Loucy (cell line): ENCODE results near the gene CRAMP1.

Experiments
- H2AFZ ChIP-seq: fragments of 200-600 bp; sonication (generic); 2 replicates; pipeline ENCODE4 v1.6.0; 2016; ENCODE audit warnings: antibody characterized with exemption, mild to moderate bottlenecking, low read length, moderate library complexity
- H3F3A ChIP-seq: fragments of 200-600 bp; 2 replicates; pipeline ENCODE4 v1.6.0; 2016; ENCODE audit warnings: antibody characterized with exemption, low read depth, mild to moderate bottlenecking
- H3K27me3 ChIP-seq: fragments of 200-600 bp; sonication (generic); 2 replicates; pipeline ENCODE4 v1.6.1; 2014; ENCODE audit warnings: low read length, mild to moderate bottlenecking; ENCODE audit not compliant: insufficient read depth, poor library complexity, severe bottlenecking
- H3K36me3 ChIP-seq: fragments of 200-600 bp; sonication (generic); 2 replicates; pipeline ENCODE4 v1.6.1; 2016; ENCODE audit warnings: low read length; ENCODE audit not compliant: insufficient read depth
- H3K4me1 ChIP-seq: fragments of 200-600 bp; sonication (generic); 2 replicates; pipeline ENCODE4 v1.5.1; 2014; ENCODE audit warnings: low read length, mild to moderate bottlenecking; ENCODE audit not compliant: insufficient read depth, poor library complexity, severe bottlenecking
- H3K4me2 ChIP-seq: fragments of 200-600 bp; sonication (generic); 2 replicates; pipeline ENCODE4 v1.6.0; 2014; ENCODE audit warnings: antibody characterized with exemption, low read length, low read depth, mild to moderate bottlenecking; ENCODE audit not compliant: poor library complexity, severe bottlenecking
- H3K4me3 ChIP-seq: fragments of 200-600 bp; sonication (generic); 2 replicates; pipeline ENCODE4 v1.5.1; 2014; ENCODE audit warnings: low read length, mild to moderate bottlenecking, mixed read lengths; ENCODE audit not compliant: poor library complexity, severe bottlenecking
- H3K79me2 ChIP-seq: fragments of 200-600 bp; sonication (generic); 2 replicates; pipeline ENCODE4 v1.6.1; 2014; ENCODE audit warnings: low read length; ENCODE audit not compliant: insufficient read depth
- H3K9ac ChIP-seq: fragments of 200-600 bp; sonication (generic); 2 replicates; pipeline ENCODE4 v1.6.0; 2014; ENCODE audit warnings: mild to moderate bottlenecking, low read depth, low read length, moderate library complexity; ENCODE audit not compliant: poor library complexity, severe bottlenecking
- H3K9me2 ChIP-seq: fragments of 200-600 bp; sonication (generic); replicated peaks from 2 replicates; pipeline ENCODE4 v1.6.1; 2016; ENCODE audit warnings: low read depth, low read length, mixed read lengths
- H3K9me3 ChIP-seq: fragments of 200-600 bp; sonication (generic); 2 replicates; pipeline ENCODE4 v1.6.1; 2014; ENCODE audit warnings: mild to moderate bottlenecking, antibody characterized with exemption, low read length, low read depth; ENCODE audit not compliant: insufficient read depth
- H4K20me1 ChIP-seq: fragments of 200-600 bp; sonication (generic); 2 replicates; pipeline ENCODE4 v1.6.0; 2014; ENCODE audit warnings: antibody characterized with exemption, low read length, mild to moderate bottlenecking; ENCODE audit not compliant: insufficient read depth, poor library complexity, severe bottlenecking
- CTCF ChIP-seq: fragments of 200-600 bp; sonication (generic); conservative IDR thresholded peaks from 2 replicates; pipeline ENCODE4 v1.5.1; 2014; ENCODE audit warnings: mild to moderate bottlenecking, antibody characterized with exemption, low read length
- EZH2phosphoT487 ChIP-seq: fragments of 200-600 bp; IDR thresholded peaks from 2 replicates; pipeline ENCODE4 v1.6.1; 2018; ENCODE audit warnings: antibody characterized with exemption, mild to moderate bottlenecking, moderate library complexity, borderline replicate concordance

Gene CRAMP1

GRCh38 chr16:1572673-1573072, 39.5 kb upstream of the CRAMP1 start:
- Histone ChIP-seq H3K4me3 (no peak overlapping the region), H3K36me3 (no peaks in the 10 kb centered on the region), H3F3A (no peaks in the 10 kb centered on the region), H3K9ac (no peak overlapping the region), H3K9me3 (no peaks in the 10 kb centered on the region), H4K20me1 (no peaks in the 10 kb centered on the region), H3K27me3 (no peaks in the 10 kb centered on the region), H3K9me2 (no peaks in the 10 kb centered on the region), H3K4me1 (no peaks in the 10 kb centered on the region), H3K4me2 (no peak overlapping the region), H3K79me2 (no peaks in the 10 kb centered on the region), H2AFZ (no peak overlapping the region)
- TF ChIP-seq EZH2phosphoT487, result no peak
- TF ChIP-seq CTCF, result no peak

DNA sequence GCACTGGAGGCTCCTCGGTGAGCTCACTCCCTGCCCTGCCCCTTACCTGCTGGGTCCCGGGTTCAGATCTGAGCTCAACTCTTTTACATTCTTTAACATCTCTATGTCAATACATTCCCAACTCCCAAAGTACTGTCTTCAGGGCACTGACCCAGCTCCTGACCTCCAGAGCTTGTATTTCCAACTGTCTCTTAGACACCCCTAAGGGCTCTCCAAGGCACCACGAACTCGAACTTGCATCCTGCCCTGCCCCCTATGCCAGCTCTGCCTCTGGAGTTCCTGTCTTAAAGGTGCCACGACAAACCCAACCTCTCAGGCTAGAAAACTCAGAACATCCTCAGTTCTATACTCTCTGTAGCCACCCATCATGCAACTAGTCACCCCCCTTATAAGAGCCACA, 38.9 kb upstream of the CRAMP1 start:
- Histone ChIP-seq H2AFZ (no peak overlapping the region), H4K20me1 (no peaks in the 10 kb centered on the region), H3K9me2 (no peaks in the 10 kb centered on the region), H3F3A (no peaks in the 10 kb centered on the region), H3K27me3 (no peaks in the 10 kb centered on the region), H3K4me2 (no peak overlapping the region), H3K4me1 (no peaks in the 10 kb centered on the region), H3K79me2 (no peaks in the 10 kb centered on the region), H3K9me3 (no peaks in the 10 kb centered on the region), H3K4me3 (no peak overlapping the region), H3K9ac (no peak overlapping the region), H3K36me3 (no peaks in the 10 kb centered on the region)
- no peak for TF ChIP-seq CTCF
- no peak for TF ChIP-seq EZH2phosphoT487

GRCh38 chr16:1575578-1575977, 36.6 kb upstream of the CRAMP1 start:
- no peaks in the 10 kb centered on the region for H3K9me2 ChIP-seq
- H3K9me3 ChIP-seq, result no peaks in the 10 kb centered on the region
- no peak overlapping the region for H3K9ac ChIP-seq
- no peak overlapping the region for H3K4me3 ChIP-seq
- H3K79me2 ChIP-seq, result no peaks in the 10 kb centered on the region
- no peaks in the 10 kb centered on the region for H3F3A ChIP-seq
- no peak overlapping the region for H3K4me2 ChIP-seq
- no peaks in the 10 kb centered on the region for H3K4me1 ChIP-seq
- H3K36me3 ChIP-seq, result no peaks in the 10 kb centered on the region
- TF ChIP-seq CTCF (no peak), EZH2phosphoT487 (no peak)
- H3K27me3 ChIP-seq, result no peaks in the 10 kb centered on the region
- no peaks in the 10 kb centered on the region for H4K20me1 ChIP-seq
- no peak overlapping the region for H2AFZ ChIP-seq
